Omental fat pad (tissue), 4 donors: Measurements from ENCODE around the gene CD93. TPM values are rescaled to one million over a fixed set of nuclear protein-coding genes. Genes with fewer than 3 reads are reported as not detected.

ENCODE experiments used
- ATAC-seq: fragments of 150-250 bp; one replicate; pipeline ENCODE4 v1.9.1; 2016; ENCODE audit warnings: mild to moderate bottlenecking, moderate library complexity; ENCODE audit not compliant: low FRiP score
- DNase-seq: peaks from one replicate; pipeline ENCODE4 v3.0.0-alpha.2; 2019; ENCODE audit warnings: low spot score
- total RNA-seq, 4 donors: library from RNA; depleted of rRNA; stranded (reverse); fragments of >200 nt; gene quantifications; one replicate each; pipeline ENCODE4 v1.1.0, GENCODE V29; 2016
- TF ChIP-seq, protein P1 (sequence below), 3 donors: fragments of 450-650 bp; IDR thresholded peaks; one replicate each; pipeline ENCODE4 v1.5.1; 2016 to 2017; ENCODE audit warnings: antibody characterized with exemption in 3 of 3, mild to moderate bottlenecking in 3 of 3, moderate library complexity in 2 of 3

Gene CD93
- total RNA-seq, 4 donors from 2014 or later = 43.8 to 227 (median 140) TPM

DNA sequence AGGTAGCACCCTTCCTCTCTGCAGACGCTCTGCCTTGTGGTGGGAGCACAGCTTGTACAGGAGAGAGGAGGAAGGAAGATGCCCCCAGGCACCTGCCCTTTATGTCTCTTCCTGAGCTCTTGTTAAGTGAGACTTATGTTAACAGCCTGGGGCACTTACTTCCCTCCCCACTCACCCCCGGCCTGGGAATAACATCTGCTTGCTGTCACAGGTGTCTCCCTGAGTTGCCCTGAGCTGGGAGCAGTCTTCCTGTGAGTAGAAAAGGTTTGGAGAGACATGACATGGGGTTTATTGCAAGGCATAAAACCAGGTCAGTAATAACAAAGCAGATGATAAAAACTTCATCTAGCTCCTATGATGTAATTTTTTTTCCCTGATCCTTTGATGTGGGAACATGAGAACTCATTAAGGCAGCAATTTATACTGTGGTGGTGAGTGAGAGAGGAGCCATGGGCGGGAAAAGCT, 49.1 kb downstream of the CD93 start:
- DNase-seq (no peak), ATAC-seq (no peak)
- TF ChIP-seq, protein P1, sequence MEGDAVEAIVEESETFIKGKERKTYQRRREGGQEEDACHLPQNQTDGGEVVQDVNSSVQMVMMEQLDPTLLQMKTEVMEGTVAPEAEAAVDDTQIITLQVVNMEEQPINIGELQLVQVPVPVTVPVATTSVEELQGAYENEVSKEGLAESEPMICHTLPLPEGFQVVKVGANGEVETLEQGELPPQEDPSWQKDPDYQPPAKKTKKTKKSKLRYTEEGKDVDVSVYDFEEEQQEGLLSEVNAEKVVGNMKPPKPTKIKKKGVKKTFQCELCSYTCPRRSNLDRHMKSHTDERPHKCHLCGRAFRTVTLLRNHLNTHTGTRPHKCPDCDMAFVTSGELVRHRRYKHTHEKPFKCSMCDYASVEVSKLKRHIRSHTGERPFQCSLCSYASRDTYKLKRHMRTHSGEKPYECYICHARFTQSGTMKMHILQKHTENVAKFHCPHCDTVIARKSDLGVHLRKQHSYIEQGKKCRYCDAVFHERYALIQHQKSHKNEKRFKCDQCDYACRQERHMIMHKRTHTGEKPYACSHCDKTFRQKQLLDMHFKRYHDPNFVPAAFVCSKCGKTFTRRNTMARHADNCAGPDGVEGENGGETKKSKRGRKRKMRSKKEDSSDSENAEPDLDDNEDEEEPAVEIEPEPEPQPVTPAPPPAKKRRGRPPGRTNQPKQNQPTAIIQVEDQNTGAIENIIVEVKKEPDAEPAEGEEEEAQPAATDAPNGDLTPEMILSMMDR (IDR thresholded peaks at IDR 0.05) = no peak

DNA sequence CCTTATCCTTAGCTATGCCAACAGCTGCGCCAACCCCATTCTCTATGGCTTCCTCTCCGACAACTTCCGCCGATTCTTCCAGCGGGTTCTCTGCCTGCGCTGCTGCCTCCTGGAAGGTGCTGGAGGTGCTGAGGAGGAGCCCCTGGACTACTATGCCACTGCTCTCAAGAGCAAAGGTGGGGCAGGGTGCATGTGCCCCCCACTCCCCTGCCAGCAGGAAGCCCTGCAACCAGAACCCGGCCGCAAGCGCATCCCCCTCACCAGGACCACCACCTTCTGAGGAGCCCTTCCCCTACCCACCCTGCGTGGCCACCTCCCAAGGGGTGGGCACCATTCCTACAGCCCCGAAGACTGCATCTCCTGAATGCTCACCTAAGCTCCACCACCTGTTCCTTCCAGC, 49.8 kb downstream of the CD93 start:
- DNase-seq = no peak
- ATAC-seq = no peak
- TF ChIP-seq, protein P1 (IDR thresholded peaks at IDR 0.05) = no peak

DNA sequence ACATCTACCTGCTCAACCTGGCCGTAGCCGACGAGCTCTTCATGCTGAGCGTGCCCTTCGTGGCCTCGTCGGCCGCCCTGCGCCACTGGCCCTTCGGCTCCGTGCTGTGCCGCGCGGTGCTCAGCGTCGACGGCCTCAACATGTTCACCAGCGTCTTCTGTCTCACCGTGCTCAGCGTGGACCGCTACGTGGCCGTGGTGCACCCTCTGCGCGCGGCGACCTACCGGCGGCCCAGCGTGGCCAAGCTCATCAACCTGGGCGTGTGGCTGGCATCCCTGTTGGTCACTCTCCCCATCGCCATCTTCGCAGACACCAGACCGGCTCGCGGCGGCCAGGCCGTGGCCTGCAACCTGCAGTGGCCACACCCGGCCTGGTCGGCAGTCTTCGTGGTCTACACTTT, 50.4 kb downstream of the CD93 start:
- ATAC-seq = no peak
- TF ChIP-seq, protein P1 (IDR thresholded peaks at IDR 0.05) = no peak
- DNase-seq = no peak

DNA sequence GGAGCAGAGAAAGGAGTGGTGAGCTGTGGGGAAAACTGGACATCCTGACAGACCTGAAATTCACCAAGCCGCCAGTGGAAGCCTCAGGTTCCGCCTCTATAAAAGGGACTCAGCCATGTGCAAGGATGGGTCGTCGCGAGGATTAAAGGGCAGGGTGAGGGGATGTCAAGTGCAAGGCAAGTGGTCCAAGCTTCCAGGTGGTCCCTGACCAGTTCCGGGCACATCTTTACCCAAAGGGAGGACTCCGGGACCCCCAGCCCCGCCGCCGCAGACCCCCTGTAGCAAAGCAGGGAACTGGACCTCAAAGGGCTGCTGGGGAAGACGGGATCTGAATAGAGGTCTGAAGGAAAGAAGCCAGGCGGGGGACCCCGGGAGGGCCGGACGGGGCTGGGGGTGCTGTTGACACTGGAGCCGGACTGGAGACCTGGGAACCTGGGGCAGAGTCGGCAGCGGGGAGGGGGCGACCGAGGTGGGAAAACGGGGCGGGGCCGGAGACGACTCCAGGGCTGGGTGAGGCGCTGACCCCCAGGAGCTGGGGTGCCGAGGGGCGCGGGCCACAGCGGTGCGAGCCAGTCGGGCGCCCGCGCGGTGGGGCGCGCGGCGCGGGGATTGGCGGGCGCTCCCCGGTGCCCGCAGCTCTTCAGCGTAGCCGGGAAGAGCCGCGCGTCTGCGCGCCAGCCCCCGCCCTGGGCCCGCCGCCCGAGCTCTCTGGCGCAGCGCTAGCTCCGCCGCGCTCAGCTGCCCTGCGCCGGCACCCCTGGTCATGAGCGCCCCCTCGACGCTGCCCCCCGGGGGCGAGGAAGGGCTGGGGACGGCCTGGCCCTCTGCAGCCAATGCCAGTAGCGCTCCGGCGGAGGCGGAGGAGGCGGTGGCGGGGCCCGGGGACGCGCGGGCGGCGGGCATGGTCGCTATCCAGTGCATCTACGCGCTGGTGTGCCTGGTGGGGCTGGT, 51.1 kb downstream of the CD93 start, which contains the start of gene SSTR4:
Gene SSTR4, plus strand, starts transcription at position 592 of the 951 bp plus-strand sequence. Its CDS starts 172 bp downstream, at position 764.
- DNase-seq (no peak), ATAC-seq (no peak)
- TF ChIP-seq, protein P1 (IDR thresholded peaks at IDR 0.05) = no peak

DNA sequence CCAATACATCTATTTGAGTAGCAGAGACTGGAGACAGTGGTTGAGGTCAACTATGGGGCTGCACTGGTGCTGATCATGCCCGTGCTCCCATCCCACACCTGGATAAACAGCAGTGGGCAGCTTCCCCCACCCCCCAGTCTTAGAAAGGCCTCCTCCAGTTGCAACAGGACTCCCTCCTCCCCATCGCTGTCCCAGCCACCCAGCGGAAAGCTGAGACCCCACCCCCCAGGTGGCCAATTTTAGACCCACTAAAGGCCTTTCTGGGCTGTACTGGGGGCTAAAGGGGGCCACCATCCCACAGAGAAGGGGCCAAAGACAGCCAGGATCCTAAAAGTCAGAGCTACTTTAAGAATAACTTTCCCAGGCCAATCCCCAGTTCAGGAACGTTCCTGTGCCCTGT, 52.2 kb downstream of the CD93 start:
- DNase-seq (no peak), ATAC-seq (no peak)
- TF ChIP-seq, protein P1 (IDR thresholded peaks at IDR 0.05) = no peak

DNA sequence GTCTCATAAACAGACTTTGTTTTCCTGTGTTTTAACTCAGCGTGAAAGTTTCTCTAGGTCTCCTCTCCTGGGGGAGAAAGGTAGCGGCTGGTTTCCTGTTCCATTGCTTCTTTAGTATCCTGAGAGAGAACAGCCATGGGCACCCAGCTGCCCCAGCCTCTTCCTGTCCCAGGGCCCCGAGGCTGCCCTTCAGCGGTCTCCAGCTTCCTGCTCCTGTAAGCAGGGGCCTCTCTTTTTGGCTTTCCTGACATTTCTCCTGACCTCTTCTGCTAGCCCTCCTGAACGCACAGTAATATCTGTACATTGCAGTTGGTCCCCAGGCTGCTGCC, 53.4 kb downstream of the CD93 start:
- no peak for ATAC-seq

More for the DNA sequence above, 53.4 kb downstream of the CD93 start:
- TF ChIP-seq, protein P1 (IDR thresholded peaks at IDR 0.05) = no peak
- no peak for DNase-seq
